Measurements from ENCODE around the gene ITGA5.

The ITGA5 gene

GRCh38 chr12:54352891-54353874, 65.9 kb downstream of the ITGA5 start:
- no peak for DNase-seq (ENCODE audit: low read depth)

- DNase-seq (ENCODE audit: low read depth) = peak; percentile 11
Measured at GRCh38 chr12:54352022-54352531, 67.0 kb downstream of the ITGA5 start.

- DNase-seq (ENCODE audit: low read depth) = no peak
Measured at GRCh38 chr12:54351341-54351740, 67.7 kb downstream of the ITGA5 start.

- DNase-seq (ENCODE audit: low read depth) = no peak
Measured at GRCh38 chr12:54350743-54351142, 68.3 kb downstream of the ITGA5 start.

- DNase-seq (ENCODE audit: low read depth) = no peak
Measured at GRCh38 chr12:54349679-54350078, 69.4 kb downstream of the ITGA5 start.

GRCh38 chr12:54349036-54349435, 70.0 kb downstream of the ITGA5 start:
- DNase-seq (ENCODE audit: low read depth) = no peak

Measured in stimulated activated CD8-positive, alpha-beta memory T cell treated with anti-CD3 and anti-CD28 coated beads, Interleukin-12 subunit alpha, Interleukin-12 subunit beta, amount 100 ng/mL, for 4 hours (primary cell).